GM18511 (cell line): ENCODE results near the gene NDUFC1.
"Not testable (repeated sequence)": the region's sequence is repeated elsewhere in the genome, so short reads cannot be mapped to it uniquely, and the experiment has no call there.

Experiments
- ATAC-seq: cut with Tn5 transposase; IDR thresholded peaks from one replicate; pipeline ENCODE4 v1.9.1; 2021; ENCODE audit warnings: mild to moderate bottlenecking, moderate library complexity; ENCODE audit not compliant: unreplicated experiment

NDUFC1 gene

DNA sequence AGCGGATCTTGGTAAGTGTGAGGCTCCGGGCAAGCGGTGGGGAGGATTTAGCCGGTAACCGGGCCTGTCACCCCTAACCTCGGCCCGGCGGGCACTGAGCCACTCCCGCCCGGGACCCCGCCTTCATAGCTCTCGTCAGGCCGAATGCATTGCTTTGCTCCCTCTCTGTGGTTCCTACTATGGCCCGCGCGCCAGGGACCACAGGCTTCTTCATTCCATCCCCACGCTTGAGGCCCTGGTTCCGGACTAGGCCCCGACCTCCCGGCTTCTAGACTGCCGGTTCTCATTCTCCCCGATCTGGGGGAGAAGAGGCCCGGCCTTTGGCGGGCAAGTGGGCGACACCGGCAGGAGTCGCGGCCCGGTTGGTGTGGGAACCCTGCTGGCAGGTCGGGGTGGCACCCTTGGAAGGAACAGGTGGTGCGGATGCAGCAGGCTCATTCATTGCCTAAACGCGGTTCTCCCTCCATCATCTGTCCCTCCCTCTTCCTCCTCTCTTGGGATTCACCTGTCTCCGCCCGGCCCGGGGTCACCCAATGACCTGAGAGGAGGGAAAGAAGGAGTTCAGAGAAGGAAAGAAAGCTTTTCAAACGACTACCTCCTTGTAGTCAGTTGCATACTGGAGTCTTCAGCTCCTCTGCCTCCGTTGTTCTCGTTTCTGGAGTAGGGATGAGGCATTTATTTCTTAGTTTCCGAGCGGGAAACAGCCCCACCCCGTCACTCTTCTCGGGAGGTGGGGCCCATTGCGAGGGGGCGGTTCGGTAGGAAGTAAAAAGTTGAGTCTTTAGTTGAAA is at the start of gene NDUFC1:
Gene NDUFC1, minus strand, starts transcription at position 657 of the 791 bp plus-strand sequence. CDS start 6,679 bp downstream, outside the sequence.
- ATAC-seq: peak; percentile 44

DNA sequence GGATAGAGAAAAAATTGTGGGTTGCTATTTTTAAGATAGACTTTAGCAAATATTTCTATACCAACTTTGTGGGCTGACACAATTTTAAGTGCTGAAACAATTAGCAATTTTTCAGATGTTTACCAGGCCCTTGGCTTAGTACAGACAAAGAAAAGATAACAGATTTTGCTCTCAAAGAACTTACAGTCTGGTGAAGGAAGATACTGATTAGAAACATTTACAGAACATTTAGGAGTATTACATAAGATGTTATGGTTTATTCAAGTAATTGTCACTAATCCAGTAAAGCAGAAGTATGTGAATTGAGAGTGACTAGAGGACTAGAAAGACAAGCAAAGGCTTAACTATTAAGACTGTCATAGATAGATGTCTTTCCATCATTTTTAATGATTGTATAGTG is 35.3 kb upstream of the NDUFC1 start:
- ATAC-seq: no peak

DNA sequence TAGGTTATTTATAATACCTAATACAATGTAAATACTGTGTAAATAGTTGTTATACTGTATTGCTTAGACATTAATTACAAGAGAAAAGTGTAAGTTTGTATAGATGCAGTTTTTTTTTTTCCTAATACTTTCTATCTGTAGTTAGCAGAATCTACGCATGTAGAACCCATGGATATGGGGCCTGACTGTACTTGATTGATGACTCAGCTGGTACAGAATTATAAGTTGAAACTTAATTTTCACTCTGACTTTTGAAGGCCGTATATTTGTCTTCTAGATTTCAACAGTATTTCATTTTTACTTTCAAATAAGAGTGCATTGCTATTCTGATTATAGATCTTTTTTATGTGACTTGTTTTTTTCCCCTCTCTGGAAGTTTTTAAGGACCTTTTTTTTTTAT is 30.8 kb upstream of the NDUFC1 start:
- no peak for ATAC-seq

DNA sequence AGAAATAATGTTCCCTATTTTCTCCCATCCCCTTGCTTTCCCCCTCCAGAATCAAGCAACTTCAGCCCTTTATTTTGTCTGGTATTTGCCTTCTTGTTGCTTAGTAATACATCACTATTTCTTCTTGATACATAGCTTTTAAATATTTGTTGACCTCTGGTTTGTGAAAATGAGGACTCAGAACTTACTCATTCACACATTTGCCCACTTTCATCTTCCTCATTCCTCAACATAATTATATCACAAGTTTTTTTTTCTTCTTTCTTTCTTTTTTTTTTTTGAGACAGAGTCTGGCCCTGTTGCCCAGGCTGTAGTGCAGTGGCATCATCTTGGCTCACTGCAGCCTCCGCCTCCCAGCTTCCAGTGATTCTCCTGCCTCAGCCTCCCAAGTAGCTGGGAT is 28.9 kb upstream of the NDUFC1 start:
- ATAC-seq: peak; percentile 56

DNA sequence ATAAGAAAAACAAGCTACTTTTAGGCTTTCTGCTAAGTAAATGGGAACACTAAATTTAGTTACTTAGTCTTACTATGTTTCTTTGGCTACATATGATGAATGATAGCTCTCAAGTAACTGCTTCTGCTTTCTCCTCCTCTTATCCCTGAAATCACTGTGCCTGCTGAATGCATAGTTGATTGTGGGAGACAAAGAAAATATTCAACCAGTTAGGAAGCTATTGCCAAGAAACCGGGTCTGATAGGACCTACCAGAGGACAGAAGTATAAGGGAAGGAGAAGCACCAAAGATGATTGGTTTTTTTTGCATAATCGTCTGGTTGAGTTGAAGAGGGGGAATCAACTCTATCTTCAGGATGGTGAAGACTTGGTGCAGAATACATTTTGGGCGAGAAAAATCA is 28.0 kb upstream of the NDUFC1 start:
- ATAC-seq: no peak

DNA sequence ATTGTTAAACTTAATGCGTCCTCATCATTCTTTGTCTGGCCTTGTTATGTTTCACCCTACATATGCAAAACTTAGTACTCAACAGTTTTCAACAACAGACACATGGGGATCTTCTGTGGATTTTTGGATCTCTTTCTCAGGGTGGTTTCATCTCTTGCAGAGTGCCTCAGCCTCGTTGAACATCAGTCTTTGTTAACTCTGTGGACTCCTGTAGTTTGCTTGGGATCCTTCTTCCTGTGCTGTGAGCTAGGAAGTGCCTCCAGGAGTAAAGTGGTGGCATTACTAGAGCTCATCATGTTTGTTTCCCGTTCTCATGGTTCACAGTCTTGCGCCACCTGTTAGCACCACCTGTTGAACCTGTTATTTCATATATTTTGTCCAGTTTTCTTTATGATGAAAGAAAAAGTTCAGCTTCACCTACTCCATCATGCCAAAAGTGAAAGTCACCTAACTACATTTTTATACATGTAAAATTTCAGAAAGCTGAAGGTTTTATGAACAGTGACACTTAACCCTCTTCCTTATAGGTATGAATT is 27.5 kb upstream of the NDUFC1 start:
- ATAC-seq: no peak

DNA sequence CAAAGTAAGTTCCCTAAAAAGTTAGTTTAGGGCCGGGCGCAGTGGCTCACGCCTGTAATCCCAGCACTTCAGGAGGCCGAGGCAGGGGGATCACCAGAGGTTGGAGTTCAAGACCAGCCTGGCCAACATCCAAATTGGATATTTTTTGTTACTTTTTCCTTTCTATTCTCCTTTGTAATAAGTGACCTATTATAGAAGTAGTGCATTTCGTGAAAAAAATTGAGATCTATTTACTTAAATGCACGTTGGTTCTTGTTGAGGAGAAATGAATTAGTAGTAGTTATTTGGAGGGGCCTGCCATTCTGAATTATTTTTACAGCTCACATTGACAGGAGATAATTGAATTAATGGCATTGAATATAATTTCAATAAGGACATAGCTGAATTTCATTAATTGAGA is 22.3 kb upstream of the NDUFC1 start:
- no peak for ATAC-seq

DNA sequence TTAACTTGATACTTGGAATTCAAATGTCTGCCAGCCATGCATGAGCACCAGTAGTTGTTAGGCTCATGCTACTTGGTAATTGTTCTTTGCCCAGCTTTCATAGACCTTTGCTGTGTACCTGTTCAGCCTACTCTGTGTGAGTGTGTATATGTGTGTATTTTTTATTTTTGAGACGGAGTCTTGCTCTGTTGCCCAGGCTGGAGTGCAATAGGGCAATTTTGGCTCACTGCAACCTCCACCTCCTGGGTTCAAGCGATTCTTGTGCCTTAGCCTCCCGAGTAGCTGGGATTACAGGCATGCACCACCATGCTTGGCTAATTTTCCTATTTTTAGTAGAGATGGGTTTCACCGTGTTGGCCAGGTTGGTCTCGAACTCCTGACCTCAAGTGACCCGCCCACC is 20.3 kb upstream of the NDUFC1 start:
- not testable (repeated sequence) for ATAC-seq

DNA sequence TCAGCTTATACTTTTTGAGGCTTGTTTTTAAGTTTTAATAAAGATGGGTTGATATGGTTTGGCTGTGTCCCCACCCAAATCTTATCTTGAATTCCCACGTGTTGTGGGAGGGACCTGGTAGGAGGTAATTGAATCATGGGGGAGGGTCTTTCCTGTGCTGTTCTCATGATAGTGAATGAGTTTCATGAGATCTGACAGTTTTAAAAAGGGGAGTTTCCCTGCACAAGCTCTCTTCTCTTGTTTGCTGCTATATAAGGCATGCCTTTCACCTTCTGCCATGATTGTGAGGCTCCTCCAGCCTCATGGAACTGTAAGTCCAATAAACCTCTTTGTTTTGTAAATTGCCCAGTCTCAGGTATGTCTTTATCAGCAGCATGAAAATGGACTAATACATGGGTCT is 19.8 kb upstream of the NDUFC1 start:
- not testable (repeated sequence) for ATAC-seq

DNA sequence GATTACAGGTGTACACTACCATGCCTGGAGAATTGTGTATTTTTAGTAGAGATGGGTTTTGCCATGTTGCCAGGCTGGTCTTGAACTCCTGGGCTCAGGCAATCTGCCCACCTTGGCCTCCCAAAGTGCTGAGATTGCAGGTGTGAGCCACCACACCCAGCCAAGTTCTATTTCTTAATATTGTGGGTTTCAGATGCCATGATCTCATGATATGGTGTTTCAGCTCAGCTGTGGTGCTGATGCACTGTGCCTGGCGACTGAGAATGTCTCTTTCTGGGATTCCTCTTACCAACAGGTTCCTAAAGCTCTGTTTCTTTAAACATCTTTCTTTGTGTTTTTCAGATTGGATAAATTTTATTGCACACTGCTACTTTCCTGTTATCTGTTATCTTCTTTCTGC is 17.3 kb upstream of the NDUFC1 start:
- ATAC-seq: no peak

DNA sequence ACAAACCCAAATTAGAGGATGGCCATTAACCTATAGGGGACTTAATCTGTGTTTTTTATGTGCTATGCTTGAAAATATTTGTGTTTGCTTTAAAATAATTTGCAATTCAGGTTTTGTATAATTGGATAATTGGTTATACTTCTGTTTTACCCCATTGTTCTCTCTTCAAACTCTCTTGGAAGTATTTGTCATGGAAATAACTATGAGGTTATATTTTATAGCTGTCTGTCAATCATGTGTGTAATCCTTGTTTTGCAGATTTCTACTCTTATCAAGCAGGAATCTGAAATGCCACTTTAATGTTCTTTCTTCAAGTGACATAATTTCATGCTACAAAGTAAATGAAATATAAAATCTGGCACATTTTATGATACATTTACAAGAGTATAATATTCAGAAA is 15.4 kb upstream of the NDUFC1 start:
- no peak for ATAC-seq

DNA sequence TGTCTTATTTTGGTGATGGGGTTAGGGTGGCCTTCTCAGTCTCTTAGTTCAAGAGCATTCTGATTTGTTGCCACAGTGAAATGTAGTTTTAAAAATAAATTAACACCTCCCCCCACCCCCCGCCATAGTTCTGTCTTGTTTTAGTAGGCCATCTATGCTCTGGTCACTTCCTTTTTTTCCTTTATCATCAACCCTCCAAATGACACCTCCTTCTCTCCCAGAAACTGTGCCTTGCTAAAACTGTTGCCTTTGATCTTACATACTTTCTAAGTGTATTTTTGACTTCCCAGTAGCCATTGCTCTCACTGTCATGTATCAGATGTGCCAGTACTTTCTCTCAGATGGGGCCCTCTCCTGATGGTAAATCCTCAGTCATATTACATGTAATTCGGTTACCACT is 14.5 kb upstream of the NDUFC1 start:
- no peak for ATAC-seq

DNA sequence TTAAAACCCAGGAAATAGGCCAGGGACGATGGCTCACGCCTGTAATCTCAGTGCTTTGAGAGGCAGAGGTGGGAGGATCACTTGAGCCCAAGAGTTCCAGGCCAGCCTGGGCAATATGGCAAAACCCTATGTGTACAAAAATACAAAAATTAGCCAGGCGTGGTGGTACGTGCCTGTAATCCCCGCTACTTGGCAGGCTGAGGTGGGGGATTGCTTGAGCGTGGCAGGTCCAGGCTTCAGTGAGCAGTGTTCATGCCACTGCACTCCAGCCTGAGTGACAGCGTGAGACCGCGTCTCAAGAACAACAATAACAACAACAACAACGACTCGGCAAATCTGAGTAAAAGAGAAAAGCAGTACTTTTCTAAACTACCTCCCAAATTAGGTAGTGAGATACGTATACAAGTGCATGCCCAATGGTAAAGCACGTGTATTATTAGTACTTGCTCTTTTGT is 13.0 kb upstream of the NDUFC1 start:
- peak; percentile 74 for ATAC-seq

DNA sequence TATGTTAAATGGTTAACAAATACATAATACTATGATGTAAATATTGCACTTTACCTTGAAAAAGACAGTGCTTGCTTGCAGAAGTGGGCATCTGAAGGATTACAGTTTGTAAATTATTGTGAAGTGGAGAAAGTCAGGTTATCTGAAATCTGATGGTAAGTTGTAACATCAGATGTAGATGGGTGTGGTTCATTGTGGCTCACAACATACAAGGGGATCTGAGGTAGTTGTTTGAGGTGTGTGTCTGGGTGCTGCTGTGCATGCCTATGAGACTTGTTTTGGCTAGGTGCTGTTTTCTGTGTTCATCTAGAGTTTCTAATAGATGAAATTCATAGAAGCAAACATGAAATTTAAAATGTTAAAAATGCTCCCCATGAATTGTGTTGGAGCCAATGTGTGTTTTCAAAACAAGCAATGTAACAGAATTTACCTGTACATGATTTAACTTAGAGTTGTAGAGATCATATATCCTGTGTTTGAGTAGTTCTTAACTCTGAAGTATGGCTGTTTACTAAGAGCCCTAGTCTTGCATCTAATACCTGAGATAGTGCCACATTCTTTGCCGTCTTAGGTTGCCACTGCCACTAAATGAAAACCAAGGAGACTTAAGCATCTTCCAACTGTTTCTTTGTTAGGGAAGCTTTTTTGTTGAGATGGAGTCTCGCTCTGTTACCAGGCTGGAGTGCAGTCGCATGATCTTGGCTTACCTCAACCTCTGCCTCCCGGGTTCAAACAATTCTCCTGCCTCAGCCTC is 11.9 kb upstream of the NDUFC1 start:
- no peak for ATAC-seq

DNA sequence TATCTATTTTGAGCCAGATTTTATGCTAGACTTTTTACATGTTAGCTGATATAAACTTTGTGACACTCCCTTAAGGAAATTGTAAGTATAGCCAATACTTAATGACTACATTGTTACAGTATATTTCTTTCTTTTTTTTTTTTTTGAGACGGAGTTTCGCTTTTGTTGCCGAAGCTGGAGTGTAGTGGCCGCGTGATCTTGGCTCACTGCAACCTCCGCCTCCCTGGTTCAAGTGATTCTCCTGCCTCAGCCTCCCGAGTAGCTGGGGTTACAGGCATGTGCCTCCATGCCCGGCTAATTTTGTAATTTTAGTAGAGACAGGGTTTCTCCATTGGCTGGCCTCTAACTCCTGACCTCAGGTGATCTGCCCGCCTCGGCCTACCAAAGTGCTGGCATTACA is 11.1 kb upstream of the NDUFC1 start:
- ATAC-seq: not testable (repeated sequence)

DNA sequence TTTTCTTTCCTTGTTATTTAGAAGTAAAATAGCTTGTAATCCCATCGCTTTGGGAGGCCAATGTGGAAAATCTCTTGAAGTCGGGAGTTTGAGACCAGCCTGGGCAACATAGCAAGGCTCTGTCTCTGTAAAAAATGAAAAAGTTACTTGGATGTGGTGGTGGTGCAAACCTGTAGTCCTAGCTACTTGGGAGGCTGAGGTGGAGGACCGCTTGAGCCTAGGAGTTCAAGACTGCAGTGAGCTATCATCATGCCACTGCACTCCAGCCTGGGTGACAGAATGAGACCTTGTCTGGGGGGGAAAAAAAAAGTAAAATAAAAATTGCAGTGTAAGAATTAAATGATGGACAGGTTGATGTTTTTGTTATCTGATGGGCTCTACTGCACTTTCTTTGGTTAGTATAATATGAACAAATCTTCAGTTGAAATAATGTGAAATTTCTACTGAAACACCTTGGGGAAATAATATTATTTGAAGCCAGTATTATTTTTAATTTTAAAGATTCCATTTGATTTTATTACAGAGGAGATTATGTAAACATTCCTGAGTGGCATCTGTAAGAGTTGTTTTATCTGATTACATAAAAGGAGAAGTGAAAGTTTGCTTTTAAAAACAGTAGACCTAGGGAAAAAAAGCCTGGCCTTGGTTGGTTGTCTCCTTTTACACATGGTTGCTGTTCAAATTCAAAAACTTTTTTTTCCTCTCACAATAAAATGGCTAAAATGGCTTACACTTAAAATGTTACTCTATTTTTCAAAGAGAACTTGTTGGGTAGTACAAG is 10.5 kb upstream of the NDUFC1 start:
- no peak for ATAC-seq

DNA sequence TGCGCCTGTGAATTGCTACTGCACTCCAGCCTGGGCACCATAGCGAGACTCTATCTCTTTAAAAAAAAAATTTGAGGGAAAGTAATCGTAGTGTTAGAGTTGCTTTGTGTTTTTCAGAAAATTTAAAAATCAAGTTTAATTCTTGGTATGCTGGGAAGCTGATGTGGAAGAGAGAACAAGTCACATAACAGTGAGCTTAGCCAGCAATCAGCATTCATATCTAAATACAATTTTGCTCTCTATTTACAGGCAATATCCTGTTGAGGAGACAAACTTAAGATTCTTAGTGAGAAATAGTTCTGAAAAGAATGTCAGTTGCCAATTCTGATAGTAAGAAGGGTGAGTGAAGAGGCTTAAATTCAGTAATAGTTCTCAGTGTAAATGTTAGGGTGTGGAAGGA is 9.6 kb upstream of the NDUFC1 start:
- ATAC-seq: no peak

DNA sequence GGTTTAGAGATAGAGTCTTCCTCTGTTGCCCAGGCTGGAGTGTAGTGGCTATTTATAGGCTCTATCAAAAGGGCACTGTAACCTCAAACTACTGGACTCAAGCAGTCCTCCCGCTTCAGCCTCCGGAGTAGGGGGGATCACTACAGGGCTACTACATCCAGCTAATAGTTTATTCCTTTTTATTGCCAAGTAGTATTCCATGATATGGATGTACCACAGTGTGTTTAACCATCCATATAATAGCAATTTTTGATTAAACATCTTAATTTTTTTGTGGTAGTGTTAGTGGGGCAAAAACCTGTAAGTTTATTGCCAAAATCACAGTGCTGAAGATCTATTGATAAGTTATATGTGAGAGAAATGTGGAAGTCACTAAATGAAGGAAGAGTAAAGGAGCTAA is 2.6 kb upstream of the NDUFC1 start:
- no peak for ATAC-seq

DNA sequence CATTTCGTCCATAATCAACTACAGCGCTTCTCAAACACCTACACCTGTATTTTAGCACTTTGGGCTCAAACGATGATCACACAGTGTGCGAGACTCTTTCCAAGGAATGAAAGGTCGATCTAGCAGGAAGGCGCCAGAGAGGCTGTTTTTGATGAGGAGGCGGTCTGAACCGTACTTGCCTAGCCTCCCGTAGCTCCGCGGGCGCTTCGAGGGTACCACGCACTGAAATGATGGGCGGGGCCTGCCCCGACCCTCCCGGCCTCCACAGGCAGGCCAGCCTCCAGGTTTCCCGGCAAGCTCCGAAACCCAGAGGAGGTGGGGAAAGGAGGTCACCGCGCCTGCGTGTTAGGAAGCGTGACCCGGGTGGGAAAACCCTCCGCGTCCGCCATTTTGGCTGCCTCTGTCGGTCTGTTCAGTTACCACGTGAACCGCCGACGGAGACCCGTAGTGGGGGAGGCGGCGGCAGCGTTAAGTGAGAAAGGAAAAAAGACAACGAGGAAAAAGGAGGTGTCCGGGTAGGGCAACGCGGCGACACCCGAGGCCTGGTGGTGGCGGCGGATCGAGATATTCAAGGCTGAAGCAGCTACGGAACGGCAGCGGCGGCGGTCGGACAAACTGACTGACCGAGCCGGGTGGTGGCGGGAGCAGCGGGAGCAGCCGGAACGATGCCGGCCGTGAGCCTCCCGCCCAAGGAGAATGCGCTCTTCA is 1.0 kb downstream of the NDUFC1 start, which contains the start of gene NAA15:
Gene NAA15, plus strand, starts transcription at position 393 of the 708 bp plus-strand sequence. Its CDS starts 273 bp downstream, at position 666.
- peak; percentile 85 for ATAC-seq

DNA sequence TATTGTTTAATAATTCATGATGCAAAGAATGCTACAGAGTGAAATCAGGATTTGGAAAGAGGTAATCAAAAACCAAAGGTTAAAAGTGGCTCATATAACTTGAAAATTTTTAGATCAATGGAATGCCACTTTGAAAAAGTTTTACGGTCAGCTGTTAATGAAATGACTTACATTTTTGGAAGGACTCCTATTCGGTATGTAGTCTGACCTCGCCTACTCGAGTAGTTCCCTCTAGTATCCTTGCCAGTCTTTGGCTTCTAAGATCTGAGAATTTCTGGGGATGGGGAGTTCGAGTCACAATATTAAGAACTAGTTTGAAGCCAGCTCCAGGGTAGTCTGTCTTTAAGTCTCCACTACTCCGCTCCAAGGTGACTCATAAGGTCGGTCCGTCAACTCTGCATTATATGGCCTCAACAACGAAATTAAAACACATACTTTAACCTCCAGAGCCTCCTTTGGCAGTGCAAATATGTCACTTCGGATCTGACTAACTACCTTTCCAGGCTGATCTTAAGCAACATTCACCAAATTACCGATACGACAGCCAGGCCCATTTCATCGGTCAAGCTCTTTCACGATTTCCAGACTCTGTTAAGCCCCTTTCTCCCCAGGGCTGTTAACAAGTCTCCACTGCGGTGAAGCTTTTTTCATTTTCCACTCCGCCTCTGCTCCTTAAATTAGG is 1.7 kb downstream of the NDUFC1 start:
- peak; percentile 19 for ATAC-seq
